Muscle of arm (tissue), 14 donors: ENCODE results near the gene WWOX. TPM values are rescaled to one million over a fixed set of nuclear protein-coding genes. Genes with fewer than 3 reads are reported as not detected.
"Not testable (repeated sequence)": the region's sequence is repeated elsewhere in the genome, so short reads cannot be mapped to it uniquely, and the experiment has no call there.

Source experiments
- DNase-seq: peaks from one replicate; pipeline ENCODE4 v3.0.0-alpha.2; 2013
- long read RNA-seq, 11 donors: transcript quantifications; one replicate each; lab custom pipeline, GENCODE V29; 2026
- polyA plus RNA-seq, 12 donors: library from polyadenylated mRNA; unstranded; fragments of 120-200 nt; gene quantifications; one replicate each; pipeline ENCODE4 v1.2.1, GENCODE V29; 2013; ENCODE audit not compliant: insufficient read length in 12 of 12

Gene WWOX
- polyA plus RNA-seq = 10 to 100 TPM in 6 of 12 donors, 1 to 10 TPM in 4, not detected in 2; 7.4 to 17.2 (median 10.9) TPM
- long read RNA-seq, donor 1, partial matches to known transcripts = 11 of 14 reads
- long read RNA-seq, donor 1, other reads (novel, unspliced or antisense) = 0 of 14 reads
- long read RNA-seq, donor 2, partial matches to known transcripts = 9 of 9 reads
- long read RNA-seq, donor 2, other reads (novel, unspliced or antisense) = 0 of 9 reads
- long read RNA-seq, donor 3, partial matches to known transcripts = 0 of 1 reads
- long read RNA-seq, donor 3, other reads (novel, unspliced or antisense) = 0 of 1 reads
- long read RNA-seq, donor 4 = 0 reads
- long read RNA-seq, donor 5, partial matches to known transcripts = 0 of 1 reads
- long read RNA-seq, donor 5, other reads (novel, unspliced or antisense) = 0 of 1 reads
- long read RNA-seq, donor 6, partial matches to known transcripts = 0 of 1 reads
- long read RNA-seq, donor 6, other reads (novel, unspliced or antisense) = 0 of 1 reads
- long read RNA-seq, donor 7, partial matches to known transcripts = 0 of 2 reads
- long read RNA-seq, donor 7, other reads (novel, unspliced or antisense) = 0 of 2 reads
- long read RNA-seq, donor 8 = 0 reads
- long read RNA-seq, donor 9, partial matches to known transcripts = 6 of 6 reads
- long read RNA-seq, donor 9, other reads (novel, unspliced or antisense) = 0 of 6 reads
- long read RNA-seq, donor 10, partial matches to known transcripts = 8 of 8 reads
- long read RNA-seq, donor 10, other reads (novel, unspliced or antisense) = 0 of 8 reads
- long read RNA-seq, donor 11 = 0 reads

GRCh38 chr16:78099271-78100111 is at the start of gene WWOX:
WWOX (plus strand) TSS chr16:78099654.
- peak; percentile 98 for DNase-seq

- DNase-seq = no peak
Observed at GRCh38 chr16:78050734-78051400, 48.6 kb upstream of the WWOX start.

GRCh38 chr16:78057803-78058564 is 41.5 kb upstream of the WWOX start:
- no peak for DNase-seq

GRCh38 chr16:78059806-78060205 is 39.6 kb upstream of the WWOX start:
- not testable (repeated sequence) for DNase-seq

GRCh38 chr16:78060295-78060694 is 39.2 kb upstream of the WWOX start:
- DNase-seq = no peak

GRCh38 chr16:78060809-78061208 is 38.6 kb upstream of the WWOX start:
- no peak for DNase-seq

- DNase-seq = no peak
Observed at GRCh38 chr16:78065319-78065718, 34.1 kb upstream of the WWOX start.

GRCh38 chr16:78069913-78070312 is 29.5 kb upstream of the WWOX start:
- no peak for DNase-seq

GRCh38 chr16:78072275-78072674 is 27.2 kb upstream of the WWOX start:
- DNase-seq = no peak

- DNase-seq = no peak
Observed at GRCh38 chr16:78075800-78076199, 23.7 kb upstream of the WWOX start.

GRCh38 chr16:78081341-78081740 is 18.1 kb upstream of the WWOX start:
- DNase-seq = no peak

- DNase-seq = no peak
Observed at GRCh38 chr16:78091419-78091818, 8.0 kb upstream of the WWOX start.

GRCh38 chr16:78092758-78093157 is 6.7 kb upstream of the WWOX start:
- no peak for DNase-seq

GRCh38 chr16:78094166-78094565 is 5.3 kb upstream of the WWOX start:
- no peak for DNase-seq

GRCh38 chr16:78094998-78095397 is 4.5 kb upstream of the WWOX start:
- DNase-seq = no peak

- no peak for DNase-seq
Observed at GRCh38 chr16:78096386-78096785, 3.1 kb upstream of the WWOX start.

- no peak for DNase-seq
Observed at GRCh38 chr16:78097548-78097947, 1.9 kb upstream of the WWOX start.

- no peak for DNase-seq
Observed at GRCh38 chr16:78098087-78098486, 1.4 kb upstream of the WWOX start.

- DNase-seq = no peak
Observed at GRCh38 chr16:78098595-78099270, 721 bp upstream of the WWOX start.

GRCh38 chr16:78100112-78100467 is 636 bp downstream of the WWOX start:
- no peak for DNase-seq
